Lower leg skin (tissue), 3 donors: ENCODE results near the gene SEMA3D.

ENCODE experiments used
- CTCF ChIP-seq, 3 donors: fragments of 450-650 bp; IDR thresholded peaks; one replicate each; pipeline ENCODE4 v1.5.1; 2016; ENCODE audit warnings: antibody characterized with exemption in 3 of 3, mild to moderate bottlenecking in 3 of 3, moderate library complexity in 2 of 3
- POLR2A ChIP-seq, 2 donors: fragments of 450-650 bp; IDR thresholded peaks; one replicate each; pipeline ENCODE4 v1.6.1; 2016 to 2017; ENCODE audit warnings: antibody characterized with exemption in 2 of 2, mild to moderate bottlenecking in 1 of 2, moderate library complexity in 1 of 2

- TF ChIP-seq CTCF (IDR thresholded peaks at IDR 0.05) (no peak), POLR2A (IDR thresholded peaks at IDR 0.05) (no peak)
Observed at GRCh38 chr7:85055906-85056305, 130.9 kb downstream of the SEMA3D start.
